GM18520 (cell line): ENCODE measurements around the gene CFAP99.

Source experiments
- ATAC-seq: cut with Tn5 transposase; IDR thresholded peaks from one replicate; pipeline ENCODE4 v1.9.1; 2021; ENCODE audit not compliant: unreplicated experiment

CFAP99 gene

DNA sequence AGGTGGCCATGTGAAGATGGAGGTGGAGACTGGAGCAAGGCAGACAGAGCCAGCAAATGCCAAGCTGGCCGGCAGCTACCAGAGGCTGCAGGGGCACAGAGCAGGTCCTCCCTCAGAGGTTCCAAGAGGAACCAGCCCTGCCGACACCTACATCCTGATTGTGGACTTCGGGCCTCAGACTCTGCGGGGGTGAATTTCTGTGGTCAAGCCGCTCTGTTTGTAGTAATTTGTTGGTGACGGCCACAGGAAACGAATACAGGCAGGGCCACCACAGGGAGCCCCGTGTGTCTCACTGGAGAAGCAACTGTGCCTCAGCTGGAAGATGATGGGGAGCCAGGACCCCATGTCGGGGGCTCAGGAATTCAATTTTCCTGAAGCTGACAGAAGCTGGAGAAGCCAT, 28.6 kb upstream of the CFAP99 start:
- ATAC-seq, result no peak

DNA sequence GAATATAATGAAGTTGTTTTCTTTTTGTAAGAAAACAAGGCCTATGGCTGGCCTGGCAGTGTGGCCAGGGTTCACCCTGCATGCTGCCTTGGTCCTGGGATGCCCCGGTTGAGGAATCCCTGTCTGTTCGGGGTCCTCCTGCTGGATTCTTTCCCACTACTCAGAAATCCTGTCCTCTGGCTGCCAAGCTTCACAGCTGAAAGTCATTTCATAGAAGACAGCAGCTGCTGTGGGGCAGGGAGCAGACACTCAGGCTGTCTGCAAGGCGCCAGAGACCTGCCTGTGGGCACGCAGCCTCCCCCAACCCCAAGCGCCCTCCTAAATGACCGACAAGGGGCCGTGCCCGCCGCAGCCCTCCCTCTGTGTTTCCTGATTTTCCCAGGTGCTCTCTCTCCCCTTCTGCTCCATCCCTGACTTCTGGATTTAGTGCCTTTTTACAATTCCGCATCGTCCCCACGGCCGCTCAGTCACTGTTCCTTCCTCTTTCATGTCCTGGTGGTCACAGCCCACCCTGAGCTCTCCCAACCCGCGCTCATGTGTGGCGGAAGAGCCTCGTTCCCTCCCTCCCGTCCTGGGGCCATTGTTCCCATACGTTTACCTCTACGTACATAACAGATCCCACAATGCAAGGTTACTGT, 27.9 kb upstream of the CFAP99 start:
- ATAC-seq, result no peak

DNA sequence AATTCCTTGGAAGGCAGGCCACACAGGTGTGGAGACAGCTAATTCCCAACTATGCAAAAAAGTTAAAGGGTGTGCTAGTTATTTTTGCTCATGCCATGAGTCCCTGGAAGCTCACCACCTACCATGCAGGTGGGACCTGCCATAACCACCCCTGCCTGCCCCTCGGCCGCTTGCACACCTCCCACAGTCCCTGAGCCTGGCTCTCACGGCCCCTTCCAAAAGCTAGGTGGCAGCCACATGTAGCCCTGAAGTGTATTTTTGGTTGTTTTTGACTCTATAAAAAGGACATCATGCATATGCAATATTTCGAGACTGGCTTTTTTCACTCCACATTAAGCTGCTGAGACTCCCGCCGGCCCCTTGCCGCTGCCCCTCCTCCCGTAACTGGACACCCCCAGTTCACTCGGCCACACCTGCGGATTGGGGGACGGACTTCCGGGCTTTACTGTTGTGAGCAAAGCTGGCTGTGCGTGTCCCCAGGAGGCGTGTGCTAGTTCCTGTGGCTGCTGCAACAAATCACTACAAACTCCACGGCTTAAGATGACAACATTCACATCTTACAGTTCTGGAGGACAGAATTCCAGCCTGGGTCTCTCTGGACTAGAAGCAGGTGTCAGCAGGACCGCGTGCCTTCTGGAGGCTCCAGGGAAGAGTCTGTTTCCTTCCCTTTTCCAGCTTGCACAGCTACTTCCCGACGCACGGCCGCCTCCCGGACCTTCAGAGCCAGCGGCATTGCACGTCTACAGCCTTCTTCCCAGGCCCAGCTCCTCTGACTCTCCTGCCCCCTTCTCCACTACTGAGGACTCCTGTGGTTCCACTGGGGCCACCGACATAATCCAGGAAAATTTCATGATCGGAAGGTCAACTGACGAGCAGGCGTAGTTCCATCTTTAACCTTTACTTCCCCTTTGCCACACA, 25.1 kb upstream of the CFAP99 start:
- ATAC-seq, result no peak

DNA sequence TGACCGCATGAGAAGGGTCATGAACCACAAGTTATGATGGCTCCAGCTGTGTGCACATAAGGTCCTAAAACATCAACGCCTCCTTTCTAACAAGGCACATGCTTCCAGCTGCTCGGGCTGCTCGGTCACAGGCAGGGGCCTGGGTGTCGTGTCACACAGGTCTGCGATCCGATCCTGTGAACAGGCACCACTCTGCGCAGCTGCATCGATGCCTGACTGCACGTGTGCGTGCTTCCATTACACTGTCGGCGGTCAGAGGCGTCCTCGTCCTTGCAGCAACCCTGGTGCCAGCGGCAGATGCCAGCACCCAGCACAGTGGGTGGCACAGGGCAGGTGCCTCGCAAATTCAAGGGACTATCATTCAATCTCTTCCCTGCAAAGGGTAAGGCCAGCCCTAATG, 24.2 kb upstream of the CFAP99 start:
- ATAC-seq, result no peak

DNA sequence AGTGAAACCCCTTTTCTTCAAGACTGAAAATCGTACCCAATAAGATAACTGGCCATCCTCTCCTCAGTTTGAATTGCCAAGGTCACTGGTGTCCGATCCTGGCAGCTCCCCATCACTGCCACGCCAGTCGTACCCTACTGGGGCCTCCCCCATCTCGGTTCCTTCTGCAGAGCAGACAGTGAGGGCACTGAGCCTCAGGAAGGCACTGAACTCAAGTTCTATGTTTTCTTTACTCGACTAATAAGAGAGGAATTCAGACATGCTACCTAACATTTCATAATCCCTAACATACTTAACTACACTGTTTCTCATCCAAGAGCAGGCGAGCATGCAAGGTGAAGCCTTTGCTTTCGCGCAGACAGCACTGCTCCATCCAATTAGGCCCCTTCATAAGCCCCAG, 23.7 kb upstream of the CFAP99 start:
- no peak for ATAC-seq

DNA sequence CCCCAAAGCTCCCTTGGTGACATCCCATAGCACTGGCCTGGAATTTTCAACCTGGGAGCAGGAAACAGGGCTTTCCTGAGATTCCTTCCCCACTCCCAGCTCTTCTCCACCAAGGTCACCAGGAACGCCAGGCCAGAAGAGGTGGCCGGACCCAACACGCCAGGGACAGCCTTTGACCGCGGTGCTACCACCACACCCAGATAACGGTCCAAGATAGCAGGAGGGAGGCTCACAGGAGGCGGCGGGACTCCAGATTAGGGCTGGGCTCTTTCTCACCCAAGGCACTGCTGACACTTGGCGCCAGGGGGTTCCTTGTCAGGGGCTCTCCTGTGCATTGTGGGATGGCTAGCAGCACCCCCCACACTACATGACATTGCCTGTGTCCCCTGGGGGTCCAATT, 23.2 kb upstream of the CFAP99 start:
- no peak for ATAC-seq

DNA sequence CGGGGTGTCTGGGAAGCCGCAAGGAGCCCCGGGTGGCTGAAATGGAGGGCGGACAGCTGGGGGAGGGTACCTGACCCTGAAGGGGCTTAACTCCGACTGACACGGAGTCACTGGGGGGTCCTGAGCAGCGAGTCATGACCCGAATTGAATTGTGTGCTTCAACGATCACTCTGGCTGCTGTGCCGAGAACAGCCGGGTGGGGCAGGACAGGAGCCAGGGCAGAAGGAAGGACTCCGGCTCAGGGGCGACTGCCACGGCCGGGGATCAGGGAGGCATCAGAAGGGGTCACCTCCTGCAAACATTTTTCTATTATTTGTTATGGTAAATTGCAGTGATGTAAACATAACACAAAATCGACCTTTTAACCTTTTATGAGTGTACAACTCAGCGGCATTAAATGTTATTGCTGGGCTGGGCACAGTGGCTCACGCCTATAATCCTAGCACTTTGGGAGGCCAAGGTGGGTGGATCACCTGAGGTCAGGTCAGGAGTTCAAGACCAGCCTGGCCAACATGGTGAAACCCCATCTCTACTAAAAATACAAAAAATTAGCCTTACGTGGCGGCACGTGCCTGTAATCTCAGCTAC, 21.9 kb upstream of the CFAP99 start:
- ATAC-seq, result no peak

DNA sequence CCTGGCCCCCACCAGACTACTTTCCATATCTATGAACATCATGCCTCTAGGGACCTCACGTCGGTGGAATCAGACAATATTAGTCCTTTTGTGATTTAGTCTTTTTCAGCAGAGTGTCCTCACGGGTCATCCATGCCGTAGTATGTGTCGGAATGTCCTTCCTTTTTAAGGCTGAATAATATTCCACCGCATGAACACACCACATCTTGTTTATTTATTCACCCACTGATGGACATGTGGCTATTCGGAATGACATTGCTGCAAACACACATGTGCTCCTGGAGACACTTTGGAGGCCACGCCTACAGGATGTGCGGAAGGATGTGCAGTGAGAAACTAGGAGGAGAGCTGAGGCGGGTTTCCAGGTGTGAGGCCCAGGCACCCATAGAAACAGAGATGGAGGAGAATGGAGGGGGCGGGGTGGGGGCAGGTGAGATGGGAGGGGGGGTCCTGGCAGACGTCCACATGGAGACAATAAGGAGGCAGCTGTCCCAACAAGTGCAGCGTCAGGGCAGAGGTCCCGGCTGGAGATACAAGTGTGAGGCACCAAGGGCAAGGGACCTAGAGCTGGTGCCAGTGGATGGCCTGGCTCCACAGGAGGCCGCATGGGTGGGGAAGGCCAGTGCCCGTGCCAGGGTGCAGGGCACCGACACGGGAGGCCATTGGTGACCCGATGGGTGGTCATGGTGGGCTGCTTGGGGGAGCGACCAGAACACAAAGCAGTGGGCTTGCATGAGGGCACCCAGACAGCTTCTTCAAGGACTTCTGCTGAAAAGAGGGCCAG, 21.0 kb upstream of the CFAP99 start:
- no peak for ATAC-seq

DNA sequence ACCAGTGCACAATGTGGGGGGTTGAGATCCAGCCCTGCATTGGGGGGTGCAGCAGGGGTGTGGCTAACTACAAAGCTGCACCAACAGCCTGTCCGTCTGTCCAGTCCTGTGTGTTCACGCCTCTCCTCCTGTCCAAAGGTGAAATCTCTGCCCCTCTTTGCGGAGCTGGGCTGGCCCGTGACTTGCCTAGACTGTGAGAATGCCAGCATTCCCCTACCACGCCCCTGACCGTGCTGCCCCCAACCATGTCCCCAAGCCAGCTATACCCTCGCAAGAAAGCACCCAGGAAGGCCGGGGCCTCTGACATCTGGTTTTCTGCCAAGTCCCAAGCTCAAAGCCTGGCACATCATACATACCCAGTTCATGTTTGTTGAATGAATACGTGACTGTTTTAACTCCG, 19.5 kb upstream of the CFAP99 start:
- ATAC-seq, result no peak

DNA sequence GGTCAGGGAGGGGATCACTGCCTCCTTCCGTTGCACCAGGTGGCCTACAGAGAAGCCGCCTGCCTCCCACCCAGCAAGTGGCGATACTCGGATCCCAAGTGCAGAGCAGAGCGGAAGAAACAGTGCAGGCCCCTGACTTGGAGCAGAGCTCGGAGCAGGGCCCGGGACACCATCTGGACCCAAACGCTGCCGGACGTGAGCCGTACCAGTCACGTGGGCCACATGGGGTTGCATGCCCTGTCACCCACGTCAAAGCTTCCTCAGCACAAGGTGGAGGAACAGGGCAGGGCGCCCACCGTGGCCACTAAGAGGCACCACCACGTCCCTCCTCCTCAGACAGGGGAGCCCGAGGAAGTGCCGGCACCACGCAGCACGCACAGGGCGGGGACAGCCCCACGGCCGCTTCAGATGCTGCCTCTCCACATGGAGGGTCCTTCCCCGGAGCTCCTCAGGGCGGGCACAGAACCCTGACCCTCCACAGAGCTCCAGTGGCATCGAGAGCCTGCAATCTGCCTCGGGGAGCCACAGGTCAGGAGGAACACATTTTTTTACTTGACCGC, 19.0 kb upstream of the CFAP99 start:
- ATAC-seq, result no peak

DNA sequence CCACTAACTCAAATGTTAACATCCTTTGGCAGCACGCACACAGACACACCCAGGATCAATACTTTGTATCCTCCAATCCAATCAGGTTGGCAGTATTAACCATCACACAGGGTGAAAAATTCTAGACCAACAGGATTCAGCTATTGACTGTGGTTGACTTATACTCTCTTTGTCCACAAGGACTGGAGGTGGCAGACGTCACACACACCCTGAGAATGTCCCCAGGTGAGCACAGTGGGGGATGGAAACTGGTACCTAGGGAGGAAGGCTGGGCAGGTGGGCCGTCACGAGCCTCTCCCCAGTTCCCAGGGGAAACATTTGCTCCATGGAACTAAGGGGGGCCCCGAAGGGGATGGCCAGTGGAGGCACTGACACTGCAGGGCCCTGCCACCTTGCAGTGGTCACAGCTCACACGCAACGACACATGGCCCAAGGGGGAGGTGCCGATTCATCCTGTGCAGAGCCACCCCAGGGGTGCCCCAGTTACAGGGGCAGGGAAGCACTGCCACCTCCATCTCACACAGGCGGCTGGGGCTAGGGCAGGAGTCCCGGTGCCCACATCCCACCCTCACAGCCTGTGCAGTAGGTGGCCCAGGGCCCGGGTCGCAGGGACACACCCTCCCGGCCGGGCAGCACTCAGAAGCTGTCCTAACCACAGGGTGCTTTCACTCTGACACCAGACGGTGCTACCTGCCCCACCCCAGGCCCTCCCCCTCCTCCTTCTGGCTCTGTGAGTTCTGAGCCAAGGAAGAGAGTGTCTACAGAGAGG, 17.7 kb upstream of the CFAP99 start:
- no peak for ATAC-seq

DNA sequence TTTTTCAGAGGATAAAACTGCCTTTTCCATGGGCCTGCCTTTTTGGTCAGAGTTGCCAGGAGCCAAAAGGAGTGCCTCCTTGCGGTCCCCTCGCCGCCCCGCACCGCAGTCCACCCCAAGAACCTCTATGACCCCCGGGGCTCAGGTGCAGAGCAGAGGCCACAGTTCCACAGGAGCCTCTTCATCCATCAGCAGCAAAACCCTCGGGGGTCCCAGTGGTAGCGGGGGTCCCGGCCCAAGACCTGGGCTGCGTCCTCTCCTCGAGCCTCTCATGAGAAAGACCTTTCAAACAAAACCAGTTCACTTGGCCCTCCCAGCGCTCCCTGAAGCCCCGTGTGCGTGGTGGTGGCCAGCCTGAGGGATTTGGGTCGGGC, 17.2 kb upstream of the CFAP99 start:
- no peak for ATAC-seq

DNA sequence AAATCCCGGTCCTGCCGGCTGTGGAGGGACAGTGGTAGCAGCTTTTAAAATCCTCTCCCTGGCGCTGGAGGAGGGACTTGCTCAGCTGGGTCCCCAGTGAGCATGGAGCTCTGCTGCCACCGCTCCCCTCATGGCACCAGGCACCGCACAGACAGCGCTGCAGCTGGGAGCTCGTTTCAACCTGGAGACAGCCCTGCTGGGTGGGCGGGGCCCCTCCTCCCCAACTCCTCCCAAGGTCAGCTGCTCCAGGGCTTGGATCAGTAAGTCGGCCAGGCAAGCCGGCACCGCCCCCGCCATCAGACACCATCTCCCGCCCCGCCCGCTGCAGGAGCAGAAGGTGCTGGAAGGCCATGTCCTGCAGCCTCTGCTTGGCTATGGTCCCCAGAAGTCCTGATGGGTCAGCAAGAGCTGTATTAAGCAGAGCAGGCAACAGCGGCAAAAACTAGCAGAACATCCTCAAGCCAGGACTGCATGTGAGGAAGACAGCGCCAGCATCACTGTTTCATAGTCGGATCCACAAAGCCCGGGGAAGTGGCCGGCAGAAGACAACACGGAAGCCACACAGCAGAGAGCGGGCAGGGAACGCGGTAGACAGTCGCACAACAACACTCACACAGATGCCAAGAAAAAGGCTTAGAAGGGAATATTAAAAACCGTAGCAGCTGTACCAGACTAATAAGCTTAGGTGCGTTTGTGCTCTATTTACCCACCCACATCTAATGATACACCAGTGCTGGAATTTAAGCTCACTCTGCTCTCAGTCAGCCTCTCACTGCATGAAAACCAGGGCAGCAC, 16.5 kb upstream of the CFAP99 start:
- no peak for ATAC-seq

DNA sequence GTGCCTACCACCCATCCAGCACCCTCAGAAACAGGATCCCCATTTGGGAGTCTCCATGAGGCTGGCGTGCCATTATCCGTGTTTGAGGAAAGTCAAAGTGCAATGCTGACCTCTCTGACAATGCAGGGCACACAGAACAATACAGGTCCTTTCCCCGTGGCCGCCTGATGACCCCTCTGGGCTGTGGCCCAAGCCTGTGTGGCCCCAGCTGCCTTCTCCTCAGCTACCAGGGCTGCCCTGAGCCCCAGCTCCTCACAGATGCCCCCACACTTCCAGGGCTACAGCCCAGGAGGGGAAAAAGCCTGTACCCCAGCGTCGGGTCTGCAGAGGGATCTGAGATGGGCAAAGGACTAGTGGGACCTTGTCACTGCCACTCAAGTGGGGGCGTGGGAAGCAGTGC, 15.8 kb upstream of the CFAP99 start:
- ATAC-seq, result no peak

DNA sequence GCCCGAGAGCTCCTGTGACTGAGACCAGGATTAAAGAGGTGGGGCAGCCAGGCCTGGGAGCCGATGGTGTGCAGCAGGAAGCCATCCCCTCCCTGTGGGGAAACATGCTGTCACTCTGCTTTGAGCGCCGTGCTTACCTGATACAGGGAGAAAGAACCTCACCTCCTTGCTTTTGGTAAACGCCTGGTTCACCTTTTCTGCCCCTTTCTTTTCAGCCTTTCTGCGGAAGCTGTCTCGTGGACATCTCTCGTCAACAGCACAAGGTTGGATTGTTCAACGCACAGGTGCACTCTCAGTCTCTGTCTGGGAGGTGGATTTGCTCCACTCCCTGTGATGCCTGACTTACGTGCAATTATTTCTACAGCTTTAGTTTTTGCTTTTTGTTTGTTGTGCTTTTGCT, 12.3 kb upstream of the CFAP99 start:
- no peak for ATAC-seq

DNA sequence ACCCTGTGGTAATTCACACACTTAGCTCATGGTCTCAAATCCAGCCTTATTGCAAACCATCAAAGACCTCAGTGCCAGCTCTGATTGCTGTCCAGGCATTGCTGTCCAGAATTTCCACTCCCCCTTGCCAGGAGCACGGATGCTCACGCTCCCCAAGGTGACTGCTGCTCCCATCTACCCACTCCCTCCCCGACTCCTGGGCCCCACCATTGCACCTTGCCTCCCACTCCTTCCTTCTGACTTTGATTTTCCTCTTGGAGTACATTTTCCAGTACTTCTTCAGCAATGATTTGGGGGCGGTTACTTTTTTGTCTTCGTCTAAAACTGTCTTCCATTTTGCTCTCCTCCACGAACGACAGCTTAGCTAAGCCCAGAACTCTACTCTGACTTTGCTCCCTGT, 11.8 kb upstream of the CFAP99 start:
- no peak for ATAC-seq

DNA sequence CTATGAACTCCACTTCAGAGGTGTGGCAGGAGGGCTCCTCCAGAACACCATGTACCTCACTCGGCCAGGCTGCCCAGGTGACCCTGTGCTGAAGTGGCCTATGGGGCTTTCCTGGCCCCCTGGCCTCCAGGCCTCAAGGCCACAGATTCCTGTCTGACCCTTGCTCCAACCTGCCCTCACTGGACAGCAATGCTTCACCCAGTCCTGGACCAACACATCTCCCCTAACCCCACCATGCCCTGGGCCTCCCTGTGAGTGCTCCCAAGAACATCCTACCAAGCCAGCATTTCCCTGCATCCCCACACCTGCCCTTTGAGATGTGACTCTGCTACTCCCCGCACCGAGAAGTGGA, 10.8 kb upstream of the CFAP99 start:
- ATAC-seq, result no peak

DNA sequence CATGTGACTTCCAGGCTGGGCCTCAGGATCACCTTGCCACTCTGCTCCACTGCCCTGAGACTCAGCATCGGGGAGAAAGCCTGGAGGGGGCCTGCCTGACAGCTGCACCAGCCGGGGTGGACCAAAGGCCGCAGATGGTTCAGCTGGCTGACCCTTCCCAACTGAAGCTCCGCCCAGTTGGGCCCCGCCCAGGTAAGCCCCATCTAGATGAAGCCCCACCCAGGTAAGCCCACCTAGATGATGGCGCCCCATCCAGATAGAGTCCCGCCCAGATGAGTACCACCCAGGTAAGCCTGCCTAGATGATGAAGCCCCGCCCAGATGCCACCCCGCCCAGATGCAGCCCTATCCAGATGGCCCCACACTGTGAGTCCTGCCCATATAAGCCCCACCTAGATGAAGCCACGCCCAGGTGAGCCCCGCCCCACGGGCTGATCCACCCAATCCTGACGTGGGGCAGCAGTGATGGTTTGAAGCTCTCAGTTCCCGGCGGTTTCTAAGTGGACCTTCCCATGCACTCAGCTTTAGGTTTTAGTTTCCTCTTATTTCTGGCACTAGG, 10.3 kb upstream of the CFAP99 start:
- no peak for ATAC-seq

DNA sequence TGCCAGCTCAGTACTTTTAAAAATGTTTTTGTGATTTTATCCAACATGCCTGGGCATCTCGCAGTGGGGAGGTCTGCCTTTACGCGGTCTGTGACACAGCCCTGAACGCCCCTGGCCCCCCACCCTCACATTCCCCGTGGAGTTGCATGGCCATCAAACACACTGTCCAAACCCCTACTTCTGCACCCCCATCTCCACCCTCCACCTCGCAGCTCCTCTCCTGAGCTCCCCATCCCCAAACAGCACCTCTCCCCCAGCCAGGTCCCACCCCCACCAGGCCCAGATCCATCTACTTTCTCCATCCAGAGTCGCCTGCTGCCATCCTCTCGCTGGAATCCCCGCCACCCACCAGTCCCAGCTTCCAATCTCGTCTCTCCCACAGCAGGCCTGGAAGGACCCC, 9.8 kb upstream of the CFAP99 start:
- ATAC-seq, result no peak
